GM19372 (cell line): ENCODE measurements around the gene SNX21.

ENCODE experiments used
- ATAC-seq: cut with Tn5 transposase; IDR thresholded peaks from one replicate; pipeline ENCODE4 v1.9.1; 2021; ENCODE audit warnings: mild to moderate bottlenecking, low read depth, moderate library complexity; ENCODE audit not compliant: unreplicated experiment

The SNX21 gene

GRCh38 chr20:45874576-45874975 lies 41.0 kb downstream of the SNX21 start:
- no peak for ATAC-seq

DNA sequence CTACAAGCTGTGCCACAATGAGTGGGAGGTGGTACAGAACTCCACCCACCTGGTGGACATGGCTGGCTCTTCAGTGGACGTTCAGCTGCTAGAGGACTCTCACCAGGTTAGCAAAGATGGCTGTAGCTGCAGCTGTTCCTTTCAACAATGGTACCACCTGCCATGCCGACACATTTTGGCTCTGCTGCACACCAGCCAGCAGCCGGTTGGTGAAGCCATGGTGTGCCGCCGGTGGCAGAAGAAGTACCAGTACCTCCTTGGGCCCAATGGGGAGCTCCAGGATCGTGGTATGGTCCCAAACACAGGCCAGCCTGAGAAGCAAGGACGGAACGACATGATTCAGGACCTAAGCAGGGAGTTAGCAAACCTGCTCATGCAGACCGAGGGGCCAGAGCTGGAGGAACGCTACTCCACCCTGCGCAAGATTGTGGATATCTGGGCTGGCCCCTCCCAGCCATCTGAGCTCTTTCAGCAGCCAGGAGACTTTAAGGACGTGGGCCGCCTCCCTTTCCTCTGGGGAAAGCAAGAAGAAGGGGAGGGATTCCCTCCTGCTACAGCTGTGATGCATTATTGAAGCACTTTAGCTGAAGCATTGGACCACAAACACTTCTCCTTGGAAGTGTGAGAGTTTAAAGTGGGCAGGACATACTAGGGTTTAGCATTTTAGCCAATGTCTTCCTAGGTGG lies 44.6 kb downstream of the SNX21 start:
- ATAC-seq: no peak

DNA sequence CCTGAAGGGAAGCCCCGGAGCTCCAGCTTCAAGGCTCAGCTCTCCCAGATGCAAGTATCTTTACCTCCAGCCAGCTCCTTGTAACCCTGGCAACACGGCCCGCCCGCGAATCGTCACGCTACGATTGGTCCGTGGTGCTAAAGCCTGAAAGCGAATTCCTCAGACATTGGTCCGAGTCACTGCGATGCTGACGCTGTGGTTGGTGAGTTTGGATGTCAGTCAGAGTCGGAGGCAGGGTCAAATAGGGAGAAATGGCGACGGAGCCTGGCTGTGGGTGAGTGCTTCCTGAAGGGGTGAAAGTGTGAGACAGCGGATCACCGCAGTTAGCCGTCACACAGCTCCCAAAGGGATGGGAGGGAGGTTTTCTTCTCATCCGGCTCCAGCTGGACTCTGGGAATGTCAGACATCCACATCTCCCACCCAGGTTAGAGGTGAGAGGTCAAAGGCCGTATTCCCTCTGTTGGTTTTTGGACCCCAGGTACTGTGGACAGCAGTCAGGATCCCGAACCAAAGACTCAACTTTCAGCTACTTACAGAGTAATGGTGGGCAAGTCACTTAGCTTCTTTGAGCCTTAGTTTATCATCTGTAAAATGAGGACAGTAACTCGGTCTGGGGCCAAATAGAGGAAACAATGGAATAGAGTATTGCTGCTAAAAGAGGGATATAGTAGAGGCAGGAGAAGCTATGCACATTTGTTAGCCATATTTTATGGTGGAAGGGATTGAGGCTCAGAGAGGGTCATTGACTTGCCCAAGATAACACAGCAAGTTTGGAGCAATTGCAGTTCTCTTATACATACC lies 47.6 kb downstream of the SNX21 start, which contains the start of gene ZSWIM1:
Gene ZSWIM1, plus strand, starts transcription at position 240 of the 801 bp plus-strand sequence. CDS start 1,366 bp downstream, outside the sequence.
- ATAC-seq: peak; percentile 98

- no peak for ATAC-seq
Observed at GRCh38 chr20:45882469-45883099, 49.0 kb downstream of the SNX21 start.

DNA sequence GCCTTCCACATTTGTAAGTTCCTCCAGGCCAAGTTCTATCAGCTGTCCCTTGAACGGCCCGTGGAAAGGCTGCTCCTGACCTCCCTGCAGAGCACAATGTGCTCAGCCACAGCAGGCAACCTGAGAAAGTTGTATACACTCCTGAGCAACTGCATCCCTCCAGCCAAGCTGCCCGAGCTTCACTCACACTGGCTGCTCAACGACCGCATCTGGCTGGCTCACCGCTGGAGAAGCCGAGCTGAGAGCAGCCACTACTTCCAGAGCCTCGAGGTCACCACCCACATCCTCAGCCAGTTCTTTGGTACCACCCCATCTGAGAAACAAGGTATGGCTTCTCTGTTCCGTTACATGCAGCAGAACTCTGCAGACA lies 49.5 kb downstream of the SNX21 start:
- ATAC-seq: no peak

GRCh38 chr20:45886590-45887345 lies 53.2 kb downstream of the SNX21 start:
- no peak for ATAC-seq

GRCh38 chr20:45887346-45887715 lies 53.7 kb downstream of the SNX21 start, which contains the start of gene SPATA25:
SPATA25 (minus strand) TSS chr20:45887622; CDS start chr20:45887590, 32 bp downstream.
- no peak for ATAC-seq

GRCh38 chr20:45888681-45889080 lies 55.1 kb downstream of the SNX21 start:
- ATAC-seq: no peak

GRCh38 chr20:45890077-45890984 lies 56.7 kb downstream of the SNX21 start:
- no peak for ATAC-seq

DNA sequence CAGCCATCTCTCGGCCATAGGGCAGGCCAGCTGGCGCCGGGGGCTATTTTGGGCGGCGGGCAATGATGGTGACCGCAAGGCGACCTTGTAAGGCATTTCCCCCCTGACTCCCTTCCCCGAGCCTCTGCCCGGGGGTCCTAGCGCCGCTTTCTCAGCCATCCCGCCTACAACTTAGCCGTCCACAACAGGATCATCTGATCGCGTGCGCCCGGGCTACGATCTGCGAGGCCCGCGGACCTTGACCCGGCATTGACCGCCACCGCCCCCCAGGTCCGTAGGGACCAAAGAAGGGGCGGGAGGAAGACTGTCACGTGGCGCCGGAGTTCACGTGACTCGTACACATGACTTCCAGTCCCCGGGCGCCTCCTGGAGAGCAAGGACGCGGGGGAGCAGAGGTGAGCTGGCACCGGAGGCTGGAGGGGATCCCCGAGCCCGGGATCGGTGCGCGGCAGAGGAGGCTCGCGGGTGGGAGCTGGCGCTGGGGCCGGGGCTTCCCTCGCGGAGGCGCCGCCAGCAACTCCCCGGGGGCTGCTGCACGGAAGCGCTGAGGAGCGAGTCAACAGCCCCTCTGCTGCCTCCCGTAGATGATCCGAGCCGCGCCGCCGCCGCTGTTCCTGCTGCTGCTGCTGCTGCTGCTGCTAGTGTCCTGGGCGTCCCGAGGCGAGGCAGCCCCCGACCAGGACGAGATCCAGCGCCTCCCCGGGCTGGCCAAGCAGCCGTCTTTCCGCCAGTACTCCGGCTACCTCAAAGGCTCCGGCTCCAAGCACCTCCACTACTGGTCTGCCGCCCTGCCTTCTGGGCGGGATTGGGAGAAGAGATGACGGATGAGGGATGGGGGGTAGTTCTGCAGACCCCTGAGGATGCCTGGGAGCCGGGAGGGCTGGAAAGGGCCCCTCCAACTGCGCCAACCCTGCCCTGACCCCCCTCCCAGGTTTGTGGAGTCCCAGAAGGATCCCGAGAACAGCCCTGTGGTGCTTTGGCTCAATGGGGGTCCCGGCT lies 57.7 kb downstream of the SNX21 start, which contains the start of the genes CTSA and NEURL2:
Gene CTSA, plus strand, starts transcription at position 351 of the 999 bp plus-strand sequence. Its CDS starts 234 bp downstream, at position 585.
Gene NEURL2, minus strand, starts transcription at position 224 of the 999 bp plus-strand sequence. Its CDS starts 217 bp downstream, at position 7.
- ATAC-seq: peak; percentile 87

DNA sequence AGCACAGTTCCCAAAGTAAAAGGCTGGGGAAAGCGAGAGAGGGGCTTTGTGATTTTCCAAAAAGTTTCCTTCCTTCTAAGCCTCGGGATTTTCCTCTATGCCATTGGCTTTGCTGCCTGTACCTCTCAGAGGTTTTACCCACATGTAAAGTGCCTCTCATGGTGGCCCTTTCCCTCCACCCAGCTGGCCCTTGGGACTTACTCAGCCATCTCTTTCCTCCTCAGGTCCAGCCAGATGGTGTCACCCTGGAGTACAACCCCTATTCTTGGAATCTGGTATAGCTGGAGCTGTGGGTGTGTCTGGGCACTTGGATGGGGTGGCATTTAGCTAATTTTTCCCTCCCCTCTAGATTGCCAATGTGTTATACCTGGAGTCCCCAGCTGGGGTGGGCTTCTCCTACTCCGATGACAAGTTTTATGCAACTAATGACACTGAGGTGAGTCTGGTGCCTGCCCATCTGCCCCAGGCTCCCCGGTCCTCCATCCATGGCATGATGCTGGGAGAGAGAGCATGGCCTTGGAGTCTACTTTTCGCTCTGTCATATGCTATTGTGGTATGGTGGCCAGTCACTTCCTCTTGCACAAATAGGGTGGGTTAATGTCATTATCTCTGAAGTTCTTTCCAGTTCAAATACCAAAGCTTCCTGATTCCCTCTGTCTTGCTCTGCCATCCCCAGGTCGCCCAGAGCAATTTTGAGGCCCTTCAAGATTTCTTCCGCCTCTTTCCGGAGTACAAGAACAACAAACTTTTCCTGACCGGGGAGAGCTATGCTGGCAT lies 58.6 kb downstream of the SNX21 start:
- ATAC-seq: no peak
